GM19452 (cell line): Measurements from ENCODE around the gene ANKRD13B.

Source experiments
- ATAC-seq: cut with Tn5 transposase; IDR thresholded peaks from one replicate; pipeline ENCODE4 v1.9.1; 2021; ENCODE audit not compliant: unreplicated experiment

ANKRD13B gene

GRCh38 chr17:29581583-29582253, 11.2 kb upstream of the ANKRD13B start:
- ATAC-seq: no peak

- no peak for ATAC-seq
Measured at GRCh38 chr17:29582254-29582765, 10.6 kb upstream of the ANKRD13B start.

- ATAC-seq: no peak
Measured at GRCh38 chr17:29582772-29583171, 10.2 kb upstream of the ANKRD13B start.

GRCh38 chr17:29583324-29584248, 9.3 kb upstream of the ANKRD13B start:
- no peak for ATAC-seq

GRCh38 chr17:29584452-29585079, 8.4 kb upstream of the ANKRD13B start:
- no peak for ATAC-seq

- no peak for ATAC-seq
Measured at GRCh38 chr17:29585080-29585751, 7.7 kb upstream of the ANKRD13B start.

GRCh38 chr17:29586676-29587469, 6.1 kb upstream of the ANKRD13B start:
- ATAC-seq: no peak

- no peak for ATAC-seq
Measured at GRCh38 chr17:29587591-29587990, 5.3 kb upstream of the ANKRD13B start.

GRCh38 chr17:29588017-29588561, 4.8 kb upstream of the ANKRD13B start:
- ATAC-seq: no peak

GRCh38 chr17:29588562-29589411, 4.1 kb upstream of the ANKRD13B start:
- ATAC-seq: peak; percentile 12

- peak; percentile 47 for ATAC-seq
Measured at GRCh38 chr17:29589524-29590410, 3.2 kb upstream of the ANKRD13B start, which contains the start of gene GIT1. Gene GIT1, minus strand, starts transcription at chr17:29589648. Its CDS starts 270 bp downstream, at chr17:29589378.

GRCh38 chr17:29590411-29591145, 2.4 kb upstream of the ANKRD13B start:
- no peak for ATAC-seq

GRCh38 chr17:29591146-29591736, 1.7 kb upstream of the ANKRD13B start:
- ATAC-seq: no peak

GRCh38 chr17:29591737-29592608, 959 bp upstream of the ANKRD13B start:
- ATAC-seq: no peak

GRCh38 chr17:29593591-29594518, 923 bp downstream of the ANKRD13B start:
- ATAC-seq: no peak
